Small intestine (tissue), 7 donors: ENCODE measurements around the gene MYO16. TPM values are rescaled to one million over a fixed set of nuclear protein-coding genes. Genes with fewer than 3 reads are reported as not detected.
"Not testable (repeated sequence)": the region's sequence is repeated elsewhere in the genome, so short reads cannot be mapped to it uniquely, and the experiment has no call there.

Experiments used
- DNase-seq, 2 donors: peaks; one replicate each; pipeline versions ENCODE4 v3.0.0 to v3.0.0-alpha.2; 2013
- FAIRE-seq: peaks from 2 replicates; lab custom pipeline; 2012; peaks lifted over from hg19 to GRCh38; lab: Jason Lieb, UNC
- H3K27ac ChIP-seq, 3 donors: one replicate each; pipeline ENCODE4 v1.5.1; 2013; ENCODE audit warnings: low read length in 2 of 3, mild to moderate bottlenecking in 2 of 3, control low read depth in 1 of 3, inconsistent platforms in 1 of 3, low read depth in 1 of 3, moderate library complexity in 1 of 3
- H3K27me3 ChIP-seq, 3 donors: one replicate each; pipeline ENCODE4 v1.6.1; 2013; ENCODE audit warnings: low read length in 3 of 3, inconsistent platforms in 1 of 3; ENCODE audit not compliant: control insufficient read depth in 3 of 3, insufficient read depth in 3 of 3
- H3K36me3 ChIP-seq, 3 donors: one replicate each; pipeline ENCODE4 v1.6.1; 2013; ENCODE audit warnings: low read length in 3 of 3, inconsistent platforms in 1 of 3, low read depth in 1 of 3, mild to moderate bottlenecking in 1 of 3, moderate library complexity in 1 of 3; ENCODE audit not compliant: control insufficient read depth in 3 of 3, insufficient read depth in 2 of 3
- H3K4me1 ChIP-seq, 3 donors: one replicate each; pipeline ENCODE4 v1.6.1; 2013; ENCODE audit warnings: low read length in 2 of 3, inconsistent platforms in 1 of 3, low read depth in 1 of 3, mild to moderate bottlenecking in 1 of 3, moderate library complexity in 1 of 3; ENCODE audit not compliant: control insufficient read depth in 3 of 3, insufficient read depth in 2 of 3
- H3K4me3 ChIP-seq, 3 donors: one replicate each; pipeline ENCODE4 v1.5.1; 2013; ENCODE audit warnings: low read length in 3 of 3, control low read depth in 1 of 3, inconsistent platforms in 1 of 3, low read depth in 1 of 3, mild to moderate bottlenecking in 1 of 3, moderate library complexity in 1 of 3
- H3K9me3 ChIP-seq, 2 donors: one replicate each; pipeline ENCODE4 v1.6.1; 2013; ENCODE audit warnings: low read depth in 1 of 2, low read length in 1 of 2; ENCODE audit not compliant: control insufficient read depth in 2 of 2, insufficient read depth in 1 of 2
- WGBS, 3 donors: extraction: QIAGEN DNeasy Blood & Tissue Kit; methylation state at CpG; one replicate each; pipeline ENCODE4 v1.1.7; 2013; 5-methylcytosine and 5-hydroxymethylcytosine counted together
- polyA plus RNA-seq, 4 donors: library from polyadenylated mRNA; stranded (reverse) in 3 of 4; unstranded in 1 of 4; fragments of 200-250 nt in 3 of 4; fragments of 120-200 nt in 1 of 4; gene quantifications; one replicate each; pipeline versions ENCODE4 v1.2.1 to v1.2.3, GENCODE V29; 2013
- donor health status: healthy with polysubstance abuse.
- donor health status: control.
- donor health status: control.
- donor health status: Bipolar disorder and iron deficiency.
- donor health status: healthy.

MYO16 gene
- polyA plus RNA-seq, 4 donors = 0.03 to 0.21 TPM; not detected in 2

DNA sequence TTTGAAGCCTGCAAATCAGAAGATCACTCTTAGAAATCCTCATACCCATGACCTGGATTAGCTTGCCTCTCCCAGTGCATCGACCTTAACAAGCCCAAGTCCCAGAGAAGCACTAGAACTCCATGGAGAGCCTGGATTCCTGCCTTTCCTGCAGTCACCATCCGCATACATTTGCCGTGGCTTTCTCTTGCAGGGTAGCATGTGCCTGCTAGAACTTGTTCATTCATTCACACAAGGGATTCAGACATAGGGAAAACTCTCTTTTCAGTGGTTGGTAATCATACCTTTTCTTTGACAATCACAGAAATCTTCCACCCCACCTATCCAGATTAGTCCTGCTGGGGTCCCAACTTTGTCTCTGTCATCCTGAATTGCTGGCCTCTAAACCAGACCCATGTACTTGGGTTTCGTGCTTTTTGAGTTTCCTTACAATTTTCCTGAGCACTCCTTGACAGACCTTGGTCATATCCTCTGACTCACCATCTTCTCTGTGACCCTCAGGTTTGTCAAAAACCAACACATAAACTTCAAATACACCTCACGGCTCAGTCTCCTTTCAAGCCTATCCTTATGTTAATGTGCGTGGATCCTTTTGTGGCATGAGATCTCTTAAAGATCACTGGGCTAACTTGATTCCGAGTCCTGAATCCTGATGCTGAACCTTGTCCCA lies 355.0 kb downstream of the MYO16 start:
- Histone ChIP-seq H3K4me3 (no peak overlapping the region), H3K27ac (no peak overlapping the region), H3K27me3 (no peaks in the 10 kb centered on the region), H3K36me3 (no peaks in the 10 kb centered on the region), H3K4me1 (no peaks in the 10 kb centered on the region), H3K9me3 (no peaks in the 10 kb centered on the region)
- WGBS, 3 donors = 79 to 91% (median 83%) methylated on average over 7 of the region's 7 CpGs
- no peak for DNase-seq
- no peak for FAIRE-seq

DNA sequence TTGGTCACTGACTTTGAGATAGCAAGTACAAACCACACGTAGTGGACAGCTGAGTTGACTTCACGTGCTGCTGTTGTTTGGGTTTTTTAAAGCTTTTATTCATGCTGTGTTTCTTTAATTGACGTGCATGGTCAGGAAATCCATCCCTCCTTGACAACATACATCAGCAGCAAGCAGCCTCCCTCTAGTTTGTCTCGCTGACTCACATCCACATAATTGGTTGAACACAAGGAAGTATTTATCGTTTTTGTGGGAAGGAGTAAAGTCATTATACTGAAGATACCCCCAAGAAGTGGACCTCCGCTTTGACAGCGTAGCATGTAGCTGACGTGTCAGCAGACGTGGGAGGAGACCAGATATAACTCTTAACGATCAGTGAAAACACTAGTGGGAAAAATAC lies 355.8 kb downstream of the MYO16 start:
- Histone ChIP-seq H3K36me3 (no peaks in the 10 kb centered on the region), H3K27ac (no peak overlapping the region), H3K4me3 (no peak overlapping the region), H3K9me3 (no peaks in the 10 kb centered on the region), H3K27me3 (no peaks in the 10 kb centered on the region), H3K4me1 (no peaks in the 10 kb centered on the region)
- DNase-seq (no peak), FAIRE-seq (no peak)
- 87 to 88% (median 88%) methylated on average over 10 of the region's 10 CpGs for WGBS, 3 donors

DNA sequence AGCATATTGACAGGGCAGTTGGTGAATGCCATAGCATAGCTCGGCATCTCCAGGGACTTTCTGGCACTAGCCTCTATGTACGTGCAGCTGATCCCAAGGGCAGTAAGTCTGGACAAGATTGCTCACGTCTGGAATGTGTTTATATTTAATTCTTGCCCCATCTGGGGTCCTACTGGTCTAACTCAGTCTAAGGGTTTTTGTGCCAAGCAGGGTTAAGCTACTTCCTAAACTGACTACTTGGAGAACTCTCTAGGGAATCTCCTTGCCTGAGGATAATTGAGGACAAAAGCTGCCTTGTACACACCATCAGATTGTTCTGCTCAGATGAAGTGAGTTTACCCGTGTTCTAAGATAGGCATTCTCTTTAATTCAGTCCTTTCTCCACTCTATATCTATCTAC lies 358.1 kb downstream of the MYO16 start:
- FAIRE-seq = no peak
- WGBS, 3 donors = 54 to 59% (median 56%) methylated on average over 4 of the region's 4 CpGs
- no peaks in the 10 kb centered on the region for H3K4me1 ChIP-seq
- H3K9me3 ChIP-seq = no peaks in the 10 kb centered on the region
- DNase-seq = no peak
- no peak overlapping the region for H3K27ac ChIP-seq
- no peaks in the 10 kb centered on the region for H3K27me3 ChIP-seq
- H3K4me3 ChIP-seq = no peak overlapping the region
- H3K36me3 ChIP-seq = no peaks in the 10 kb centered on the region

DNA sequence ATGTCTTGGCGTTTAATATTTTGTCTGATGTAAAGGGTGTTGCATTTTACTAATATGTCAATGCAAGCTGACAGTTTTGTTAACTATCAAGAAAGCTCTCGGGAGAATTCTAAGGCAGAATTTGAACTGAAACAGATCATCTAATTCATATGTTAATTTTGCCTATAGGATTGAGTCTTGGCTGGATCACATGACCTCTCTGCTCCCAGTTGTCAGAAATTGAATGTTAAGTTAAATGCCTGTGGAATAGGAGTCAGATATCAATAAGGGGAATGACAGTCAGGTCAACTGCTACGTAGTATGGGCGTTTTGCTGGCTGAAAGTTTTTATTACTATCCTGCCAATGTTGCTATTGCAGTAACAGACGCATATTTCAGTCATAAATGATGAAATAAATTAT lies 358.5 kb downstream of the MYO16 start:
- H3K36me3 ChIP-seq = no peaks in the 10 kb centered on the region
- H3K27me3 ChIP-seq = no peaks in the 10 kb centered on the region
- no peaks in the 10 kb centered on the region for H3K4me1 ChIP-seq
- WGBS, 3 donors = 59 to 74% (median 62%) methylated on average over 5 of the region's 5 CpGs
- no peaks in the 10 kb centered on the region for H3K9me3 ChIP-seq
- no peak overlapping the region for H3K27ac ChIP-seq
- DNase-seq = no peak
- no peak overlapping the region for H3K4me3 ChIP-seq
- FAIRE-seq = no peak

DNA sequence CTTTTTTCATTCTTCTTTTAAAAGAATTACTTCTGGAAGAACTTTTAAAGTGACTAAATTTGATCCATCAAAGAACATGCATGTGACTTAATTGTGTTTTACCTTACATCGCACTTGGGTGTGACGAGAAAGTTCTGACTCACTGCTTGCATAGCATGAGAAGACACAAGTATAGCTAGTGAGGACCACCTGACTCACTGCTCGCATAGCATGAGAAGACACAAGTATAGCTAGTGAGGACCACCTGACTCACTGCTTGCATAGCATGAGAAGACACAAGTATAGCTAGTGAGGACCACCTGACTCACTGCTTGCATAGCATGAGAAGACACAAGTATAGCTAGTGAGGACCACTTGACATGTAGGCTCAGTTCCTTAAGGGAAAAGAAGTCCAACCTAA lies 362.0 kb downstream of the MYO16 start:
- DNase-seq, H3K27me3 ChIP-seq, H3K36me3 ChIP-seq, H3K9me3 ChIP-seq, H3K4me3 ChIP-seq, H3K27ac ChIP-seq, H3K4me1 ChIP-seq, FAIRE-seq: not testable (repeated sequence)
- 78 to 80% (median 79%) methylated on average over 3 of the region's 3 CpGs for WGBS, 3 donors

DNA sequence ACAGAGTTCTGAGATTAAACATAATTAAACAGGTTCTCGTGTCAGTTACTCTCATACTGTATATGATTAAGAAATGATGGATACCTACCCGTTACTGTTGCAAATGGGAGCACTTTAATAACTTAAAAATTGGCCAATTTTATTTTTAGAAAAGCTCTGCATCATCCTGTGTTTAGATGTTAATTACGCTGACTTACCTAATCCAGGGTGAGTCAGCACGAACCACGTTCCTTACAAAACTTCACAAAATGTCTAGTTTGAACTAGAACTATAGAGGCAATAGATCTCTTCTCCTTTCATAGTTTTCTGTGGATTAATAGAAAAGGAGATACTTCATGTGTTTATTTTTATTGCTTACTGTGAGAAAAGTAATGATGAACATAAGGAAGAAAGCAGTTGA lies 363.9 kb downstream of the MYO16 start:
- WGBS, 3 donors = 47 to 73% (median 60%) methylated on average over 5 of the region's 5 CpGs
- no peak for FAIRE-seq
- no peak for DNase-seq

DNA sequence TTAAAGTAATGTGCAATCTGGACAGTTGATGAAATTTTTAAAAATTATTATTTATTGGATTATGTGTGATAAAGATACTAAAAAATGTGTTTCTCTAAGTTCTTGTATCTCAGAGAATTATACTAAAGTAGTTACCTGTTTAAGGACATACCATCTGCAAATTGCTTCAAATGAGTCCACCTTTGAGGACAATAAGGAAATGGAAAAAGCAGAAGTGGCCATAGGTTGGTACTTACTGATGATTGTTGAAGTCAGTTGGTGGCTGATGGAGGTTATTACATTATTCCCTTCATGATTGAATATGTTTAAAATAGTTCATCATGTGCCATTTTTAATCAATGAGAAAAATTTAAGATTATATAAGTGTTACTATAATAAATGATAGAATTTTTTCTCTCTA lies 367.0 kb downstream of the MYO16 start:
- FAIRE-seq (no peak), DNase-seq (no peak)
- Histone ChIP-seq H3K4me3 (no peak overlapping the region), H3K27me3 (no peaks in the 10 kb centered on the region), H3K27ac (no peak overlapping the region), H3K4me1 (no peaks in the 10 kb centered on the region), H3K36me3 (no peaks in the 10 kb centered on the region), H3K9me3 (no peaks in the 10 kb centered on the region)

More for the DNA sequence above, 363.9 kb downstream of the MYO16 start:
- Histone ChIP-seq H3K36me3 (no peaks in the 10 kb centered on the region), H3K4me3 (no peak overlapping the region), H3K27ac (no peak overlapping the region), H3K9me3 (no peaks in the 10 kb centered on the region), H3K27me3 (no peaks in the 10 kb centered on the region), H3K4me1 (no peaks in the 10 kb centered on the region)

DNA sequence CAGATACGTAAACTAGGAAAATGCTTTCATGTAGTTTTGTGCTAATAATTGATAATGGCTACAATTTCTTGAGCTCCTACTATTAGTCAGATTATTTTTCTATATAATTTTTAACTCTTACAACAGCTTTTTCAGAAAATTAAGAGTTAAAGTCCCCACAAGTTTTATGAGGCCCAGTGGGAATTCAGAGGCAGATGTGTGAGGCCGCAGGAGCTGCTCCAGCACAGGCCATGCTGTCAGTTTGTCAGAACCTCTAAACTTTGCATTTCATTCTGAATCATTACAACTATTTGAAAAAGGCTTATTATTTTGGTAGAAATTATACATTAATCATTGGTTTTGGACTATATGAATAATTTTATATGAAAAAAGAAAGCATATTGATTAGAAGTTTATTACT lies 370.8 kb downstream of the MYO16 start:
- DNase-seq (no peak), FAIRE-seq (no peak)
- Histone ChIP-seq H3K36me3 (no peaks in the 10 kb centered on the region), H3K4me3 (no peak overlapping the region), H3K27ac (no peak overlapping the region), H3K4me1 (no peaks in the 10 kb centered on the region), H3K27me3 (no peaks in the 10 kb centered on the region), H3K9me3 (no peaks in the 10 kb centered on the region)
- 56 to 68% (median 59%) methylated on average over 2 of the region's 2 CpGs for WGBS, 3 donors

DNA sequence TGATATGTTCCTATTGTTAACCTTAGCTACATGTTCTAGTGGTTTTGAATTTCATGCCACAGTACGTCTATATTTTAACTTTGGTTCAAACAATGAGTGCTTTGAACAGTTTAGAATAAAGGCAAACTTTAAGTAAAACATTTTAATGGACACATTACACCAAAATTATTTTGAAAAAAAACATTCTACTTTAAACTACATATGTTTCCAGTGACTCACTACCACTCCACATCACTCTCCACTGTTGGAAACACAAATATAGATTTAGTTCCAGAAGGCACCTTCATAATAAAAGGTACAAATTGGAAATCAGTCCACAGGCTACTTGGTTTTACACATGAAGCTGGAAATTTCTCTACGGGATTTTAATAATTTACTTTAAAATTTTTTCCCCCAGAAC lies 373.5 kb downstream of the MYO16 start:
- 72 to 87% (median 85%) methylated on average over 2 of the region's 2 CpGs for WGBS, 3 donors

More for the DNA sequence above, 373.5 kb downstream of the MYO16 start:
- no peaks in the 10 kb centered on the region for H3K27me3 ChIP-seq
- H3K4me1 ChIP-seq = no peaks in the 10 kb centered on the region
- no peak overlapping the region for H3K4me3 ChIP-seq
- no peaks in the 10 kb centered on the region for H3K9me3 ChIP-seq
- no peaks in the 10 kb centered on the region for H3K36me3 ChIP-seq
- DNase-seq (no peak), FAIRE-seq (no peak)
- no peak overlapping the region for H3K27ac ChIP-seq
